Immature natural killer cell (primary cell): Measurements from ENCODE around the gene OTUD7B. TPM values are rescaled to one million over a fixed set of nuclear protein-coding genes. Genes with fewer than 3 reads are reported as not detected.

Experiments used
- DNase-seq, 3 donors: peaks; one replicate each; pipeline ENCODE4 v3.0.0; 2022; ENCODE audit warnings: mixed read lengths in 1 of 3
- H3K27ac Mint-ChIP-seq, 6 donors: one replicate each; pipeline ENCODE4 v1.8.0; 2020; ENCODE audit warnings: mixed read lengths in 6 of 6, mild to moderate bottlenecking in 5 of 6, inconsistent platforms in 4 of 6, moderate library complexity in 3 of 6
- H3K27me3 Mint-ChIP-seq, 3 donors: one replicate each; pipeline ENCODE4 v1.8.0; 2020 to 2021; ENCODE audit warnings: low read depth in 3 of 3, mild to moderate bottlenecking in 3 of 3, mixed read lengths in 3 of 3, moderate library complexity in 3 of 3, inconsistent platforms in 1 of 3
- H3K36me3 Mint-ChIP-seq, 3 donors: one replicate each; pipeline ENCODE4 v1.8.0; 2020; ENCODE audit warnings: mixed read lengths in 3 of 3, inconsistent platforms in 2 of 3, mild to moderate bottlenecking in 2 of 3
- H3K4me1 Mint-ChIP-seq, 2 donors: one replicate each; pipeline ENCODE4 v1.8.0; 2020; ENCODE audit warnings: inconsistent platforms in 2 of 2, mild to moderate bottlenecking in 2 of 2, mixed read lengths in 2 of 2, moderate library complexity in 1 of 2
- H3K4me3 Mint-ChIP-seq, 5 donors: one replicate each; pipeline ENCODE4 v1.8.0; 2020; ENCODE audit warnings: mild to moderate bottlenecking in 5 of 5, mixed read lengths in 5 of 5, inconsistent platforms in 3 of 5, moderate library complexity in 3 of 5
- H3K9me3 Mint-ChIP-seq, 6 donors: one replicate each; pipeline ENCODE4 v1.8.0; 2020; ENCODE audit warnings: mild to moderate bottlenecking in 6 of 6, mixed read lengths in 6 of 6, inconsistent platforms in 4 of 6, moderate library complexity in 3 of 6
- polyA plus RNA-seq, 3 donors: library from polyadenylated mRNA; unstranded; fragments of 300-500 nt; fragmentation: Illumina TruSeq; gene quantifications; one replicate each; pipeline ENCODE4 v1.2.3, GENCODE V29; 2021

Gene OTUD7B
- polyA plus RNA-seq, 3 donors from 2014 or later: 0.24 to 4.3 (median 0.54) TPM

DNA sequence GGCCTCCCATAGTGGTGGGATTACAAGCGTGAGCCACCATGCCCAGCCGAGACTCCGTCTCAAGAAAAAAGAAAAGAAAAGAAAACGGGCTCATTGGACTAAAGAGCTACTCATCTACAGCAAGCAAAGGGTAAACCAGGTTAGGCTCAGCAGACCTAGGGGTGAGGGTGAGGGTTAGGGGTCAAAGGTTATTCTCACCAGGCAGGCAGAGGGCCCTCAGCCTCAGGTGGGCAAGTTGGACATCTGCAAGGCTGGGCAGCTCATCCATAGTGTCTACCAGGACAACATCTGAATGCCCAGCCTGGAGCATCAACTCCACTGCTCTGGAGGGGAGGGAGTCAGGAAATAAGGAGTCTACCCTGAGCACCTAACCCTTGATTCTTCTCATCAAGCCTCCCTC lies 77.3 kb downstream of the OTUD7B start:
- H3K4me3 Mint-ChIP-seq: no peak overlapping the region
- H3K4me1 Mint-ChIP-seq: peaks cover 13 to 15% of the 10 kb centered on the region in 2 donors
- H3K9me3 Mint-ChIP-seq: peaks cover 0 to 2% (median 0%) of the 10 kb centered on the region in 6 donors
- no peaks in the 10 kb centered on the region for H3K36me3 Mint-ChIP-seq
- DNase-seq: no peak
- H3K27ac Mint-ChIP-seq: no peak overlapping the region
- H3K27me3 Mint-ChIP-seq: peaks cover 3 to 4% (median 3%) of the 10 kb centered on the region in 3 donors

- peaks cover 0 to 2% (median 0%) of the 10 kb centered on the region in 6 donors for H3K9me3 Mint-ChIP-seq
- H3K27ac Mint-ChIP-seq: peak overlapping the region in 2 of 6 donors; percentile 1 to 13
- DNase-seq: no peak
- no peaks in the 10 kb centered on the region for H3K36me3 Mint-ChIP-seq
- H3K4me1 Mint-ChIP-seq: peaks cover 19 to 20% of the 10 kb centered on the region in 2 donors
- H3K27me3 Mint-ChIP-seq: peaks cover 3 to 11% (median 7%) of the 10 kb centered on the region in 3 donors
- H3K4me3 Mint-ChIP-seq: no peak overlapping the region
Measured at GRCh38 chr1:149932474-149932873, 78.1 kb downstream of the OTUD7B start.

- Mint-ChIP-seq H3K36me3 (peaks cover 0 to under 1% (median under 1%) of the 10 kb centered on the region in 3 donors), H3K4me1 (peaks cover 27 to 32% of the 10 kb centered on the region in 2 donors), H3K27me3 (peaks cover 3 to 20% (median 9%) of the 10 kb centered on the region in 3 donors), H3K9me3 (peaks cover 0 to 2% (median 0%) of the 10 kb centered on the region in 6 donors), H3K4me3 (peak overlapping the region in 1 of 5 donors; percentile 24), H3K27ac (peak overlapping the region in 3 of 6 donors; percentile 13 to 76 (median 74))
- no peak for DNase-seq
Measured at GRCh38 chr1:149931212-149931790, 79.2 kb downstream of the OTUD7B start.

DNA sequence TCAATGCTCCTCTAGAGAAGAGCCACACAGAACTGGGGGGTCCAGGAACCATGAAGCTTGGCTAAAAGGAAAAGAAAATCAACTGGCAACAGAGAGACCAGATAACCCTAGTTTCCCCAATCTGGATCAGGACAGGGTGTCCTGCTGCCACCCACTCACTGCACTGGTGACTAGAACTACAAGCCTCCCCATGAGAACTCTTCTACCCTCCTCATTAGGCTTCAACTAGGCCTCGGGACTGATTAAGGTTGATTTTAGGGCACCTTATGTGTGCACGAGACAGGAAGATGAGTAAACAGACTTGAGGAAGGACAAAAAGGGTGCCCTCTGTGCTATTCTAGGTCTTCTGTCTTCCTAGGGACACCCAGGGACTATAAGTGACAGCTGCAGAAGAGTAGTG lies 80.7 kb downstream of the OTUD7B start:
- H3K4me1 Mint-ChIP-seq: peaks cover 37 to 46% of the 10 kb centered on the region in 2 donors
- H3K4me3 Mint-ChIP-seq: no peak overlapping the region

DNA sequence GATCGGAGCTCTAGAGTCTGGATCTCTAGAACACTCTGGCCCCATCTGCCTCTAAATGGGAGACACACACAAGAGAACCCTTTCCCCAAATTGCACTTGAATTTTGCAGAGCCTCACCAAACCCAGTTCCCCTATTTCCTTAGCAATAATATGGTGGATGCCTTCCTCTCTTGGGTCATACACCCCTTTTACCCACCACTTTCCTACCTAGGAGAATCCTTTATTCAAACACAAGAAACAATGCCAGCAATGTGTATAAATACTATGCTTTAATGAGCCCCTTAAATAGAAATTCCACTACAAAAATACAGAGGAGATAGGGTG lies 82.2 kb downstream of the OTUD7B start:
- Mint-ChIP-seq H3K36me3 (peaks cover 20 to 29% (median 23%) of the 10 kb centered on the region in 3 donors), H3K4me1 (peaks cover 43 to 59% of the 10 kb centered on the region in 2 donors), H3K27ac (peak overlapping the region; percentile 94 to 100 (median 98)), H3K9me3 (peaks cover 0 to 2% (median 0%) of the 10 kb centered on the region in 6 donors), H3K27me3 (peaks cover 3 to 20% (median 8%) of the 10 kb centered on the region in 3 donors), H3K4me3 (peak overlapping the region; percentile 93 to 97 (median 96))
- no peak for DNase-seq

More for the DNA sequence above, 80.7 kb downstream of the OTUD7B start:
- peaks cover 0 to 2% (median 0%) of the 10 kb centered on the region in 6 donors for H3K9me3 Mint-ChIP-seq
- peaks cover 3 to 20% (median 10%) of the 10 kb centered on the region in 3 donors for H3K27me3 Mint-ChIP-seq
- peak overlapping the region in 4 of 6 donors; percentile 13 to 100 (median 60) for H3K27ac Mint-ChIP-seq
- no peak for DNase-seq
- peaks cover 7 to 15% (median 11%) of the 10 kb centered on the region in 3 donors for H3K36me3 Mint-ChIP-seq

GRCh38 chr1:149927563-149928400 lies 82.7 kb downstream of the OTUD7B start, which contains the start of gene SF3B4:
Gene SF3B4 (minus strand): TSS chr1:149927803. CDS start chr1:149927759, 44 bp downstream.
- Mint-ChIP-seq H3K27ac (peak within 1 kb of the TSS; percentile 94 to 100 (median 98)), H3K4me3 (peak within 1 kb of the TSS; percentile 93 to 97 (median 96)), H3K9me3 (peaks cover 0 to 2% (median 0%) of the 10 kb centered on the region in 6 donors), H3K4me1 (peaks cover 43 to 59% of the 10 kb centered on the region in 2 donors), H3K36me3 (peaks cover 24 to 34% (median 29%) of the 10 kb centered on the region in 3 donors), H3K27me3 (peaks cover 3 to 20% (median 8%) of the 10 kb centered on the region in 3 donors)
- peak; percentile 93 to 94 (median 94) for DNase-seq

DNA sequence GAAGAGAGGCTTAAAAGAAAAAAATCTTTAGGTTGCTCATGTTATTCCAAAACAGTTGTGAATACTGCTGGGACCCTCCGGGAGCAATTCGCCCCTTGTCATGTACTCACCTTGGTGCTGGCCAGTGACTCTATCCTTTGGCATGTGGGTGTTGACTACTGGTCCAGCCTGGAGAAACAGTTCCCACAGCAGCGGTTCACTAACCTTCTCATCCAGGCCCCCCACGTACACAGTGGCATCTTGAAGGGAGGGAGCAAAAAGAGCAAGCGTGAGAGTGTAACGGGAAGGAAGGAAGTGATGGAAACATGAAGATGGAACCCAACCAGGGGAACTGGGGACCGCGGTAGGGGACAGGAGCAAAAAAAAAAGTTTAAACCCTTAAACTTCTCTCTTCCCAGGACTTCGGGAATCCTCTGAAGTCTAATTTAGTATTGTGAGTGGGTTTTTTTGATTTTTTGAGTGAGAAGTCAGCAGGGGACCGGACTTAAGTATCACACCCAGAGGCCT lies 83.4 kb downstream of the OTUD7B start:
- Mint-ChIP-seq H3K4me3 (peak overlapping the region; percentile 93 to 97 (median 96)), H3K27ac (peak overlapping the region; percentile 94 to 100 (median 98)), H3K4me1 (peaks cover 43 to 59% of the 10 kb centered on the region in 2 donors), H3K36me3 (peaks cover 24 to 38% (median 29%) of the 10 kb centered on the region in 3 donors), H3K9me3 (peaks cover 0 to 2% (median 0%) of the 10 kb centered on the region in 6 donors), H3K27me3 (peaks cover 0 to 20% (median 7%) of the 10 kb centered on the region in 3 donors)
- DNase-seq: no peak

GRCh38 chr1:149926296-149926695 lies 84.2 kb downstream of the OTUD7B start:
- DNase-seq: no peak
- Mint-ChIP-seq H3K4me3 (peak overlapping the region; percentile 56 to 97 (median 67)), H3K27ac (peak overlapping the region; percentile 24 to 95 (median 40)), H3K27me3 (peaks cover 0 to 20% (median 5%) of the 10 kb centered on the region in 3 donors), H3K4me1 (peaks cover 43 to 59% of the 10 kb centered on the region in 2 donors), H3K36me3 (peaks cover 28 to 42% (median 36%) of the 10 kb centered on the region in 3 donors), H3K9me3 (no peaks in the 10 kb centered on the region)

- peaks cover 43 to 59% of the 10 kb centered on the region in 2 donors for H3K4me1 Mint-ChIP-seq
- DNase-seq: no peak
- H3K9me3 Mint-ChIP-seq: no peaks in the 10 kb centered on the region
- peaks cover 0 to 20% (median 5%) of the 10 kb centered on the region in 3 donors for H3K27me3 Mint-ChIP-seq
- peak overlapping the region; percentile 56 to 97 (median 78) for H3K4me3 Mint-ChIP-seq
- peaks cover 28 to 42% (median 37%) of the 10 kb centered on the region in 3 donors for H3K36me3 Mint-ChIP-seq
- H3K27ac Mint-ChIP-seq: peak overlapping the region in 5 of 6 donors; percentile 39 to 80 (median 45)
Measured at GRCh38 chr1:149925751-149926150, 84.8 kb downstream of the OTUD7B start.

DNA sequence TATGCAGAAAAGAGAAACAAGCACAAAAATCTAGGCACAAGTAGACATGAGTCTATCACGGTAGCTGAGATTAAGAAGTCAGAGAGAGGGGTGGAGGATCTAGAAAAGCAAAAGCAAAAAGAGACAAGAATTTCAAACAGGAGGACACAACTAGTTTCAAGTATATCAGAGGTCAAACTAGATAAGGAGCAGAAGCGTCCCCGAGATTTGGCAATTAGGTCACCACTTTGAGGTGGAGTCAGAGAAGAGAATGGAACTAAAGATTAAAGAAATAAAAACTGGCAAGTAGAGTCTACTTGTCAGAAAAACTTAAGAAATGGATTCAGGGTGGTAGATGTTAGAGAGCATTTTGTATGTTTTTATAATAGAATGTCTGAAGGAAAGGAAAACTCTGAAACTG lies 85.2 kb downstream of the OTUD7B start:
- H3K4me1 Mint-ChIP-seq: peaks cover 43 to 59% of the 10 kb centered on the region in 2 donors
- H3K36me3 Mint-ChIP-seq: peaks cover 28 to 42% (median 39%) of the 10 kb centered on the region in 3 donors
- H3K9me3 Mint-ChIP-seq: no peaks in the 10 kb centered on the region
- H3K4me3 Mint-ChIP-seq: peak overlapping the region; percentile 42 to 96 (median 56)
- peak overlapping the region in 4 of 6 donors; percentile 34 to 57 (median 45) for H3K27ac Mint-ChIP-seq
- DNase-seq: no peak
- H3K27me3 Mint-ChIP-seq: peaks cover 0 to 19% (median 5%) of the 10 kb centered on the region in 3 donors

DNA sequence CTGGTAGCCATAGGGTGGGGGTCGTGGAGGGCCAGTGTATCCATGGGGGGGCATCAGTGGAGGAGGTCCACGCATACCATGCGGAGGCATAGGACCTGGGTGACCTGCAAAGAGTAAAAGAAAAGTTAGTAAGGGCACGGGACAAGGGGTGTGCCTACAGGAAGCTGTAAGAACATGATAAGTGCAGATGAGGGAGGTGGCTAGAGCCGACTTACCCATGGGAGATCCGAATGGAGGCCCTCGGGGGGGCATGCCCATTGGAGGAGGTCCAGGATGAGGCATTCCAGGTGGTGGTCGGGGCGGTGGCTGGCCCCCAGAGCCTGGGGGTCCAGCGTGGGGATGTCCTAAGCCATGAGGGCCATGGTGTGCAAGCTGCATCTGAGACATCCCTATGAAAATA lies 86.9 kb downstream of the OTUD7B start:
- Mint-ChIP-seq H3K4me1 (peaks cover 36 to 50% of the 10 kb centered on the region in 2 donors), H3K36me3 (peaks cover 28 to 42% (median 39%) of the 10 kb centered on the region in 3 donors), H3K4me3 (no peak overlapping the region), H3K9me3 (no peaks in the 10 kb centered on the region), H3K27me3 (peaks cover 3 to 17% (median 6%) of the 10 kb centered on the region in 3 donors), H3K27ac (peak overlapping the region in 3 of 6 donors; percentile 1 to 57 (median 26))
- no peak for DNase-seq

DNA sequence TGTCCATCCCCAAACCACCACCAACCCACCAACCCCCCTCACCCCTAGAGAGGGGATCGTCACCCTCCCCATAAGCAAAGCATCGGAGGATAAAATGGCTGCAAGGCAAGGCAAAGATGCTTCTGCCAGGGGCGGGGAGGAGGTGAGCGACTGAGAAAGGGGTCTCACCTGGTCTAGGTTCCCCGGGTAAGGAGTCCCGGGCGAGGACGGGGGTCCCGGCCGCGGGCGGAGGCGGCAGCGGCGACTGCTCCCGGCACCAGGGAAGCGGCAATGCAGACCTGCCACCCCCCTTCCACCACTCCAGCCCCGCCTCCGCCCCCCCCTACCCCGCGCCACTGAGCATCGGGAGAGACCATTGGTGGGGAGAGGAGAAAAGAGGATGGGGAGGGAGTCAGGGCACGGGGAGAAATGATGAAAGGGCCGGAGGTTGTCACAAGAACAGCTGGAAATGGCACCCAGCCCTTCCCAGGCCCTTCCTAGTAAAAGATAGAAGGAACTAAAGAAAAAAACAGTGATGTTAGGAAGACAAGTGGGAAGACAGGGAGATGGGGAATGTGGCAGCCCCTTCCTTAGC lies 92.9 kb downstream of the OTUD7B start, which contains the start of gene SV2A:
SV2A (minus strand) TSS at position 274 of the 574 bp plus-strand sequence. CDS start 4,004 bp downstream, outside the sequence.
- Mint-ChIP-seq H3K27ac (no peak within 1 kb of the TSS), H3K4me3 (peak within 1 kb of the TSS; percentile 47 to 78 (median 76))

GRCh38 chr1:149916898-149917252 lies 93.7 kb downstream of the OTUD7B start:
- no peak overlapping the region for H3K27ac Mint-ChIP-seq
- H3K4me3 Mint-ChIP-seq: peak overlapping the region in 4 of 5 donors; percentile 47 to 76 (median 59)
- H3K4me1 Mint-ChIP-seq: peaks cover 12 to 14% of the 10 kb centered on the region in 2 donors

More for the DNA sequence above, 92.9 kb downstream of the OTUD7B start, which contains the start of gene SV2A:
- peaks cover 12 to 14% of the 10 kb centered on the region in 2 donors for H3K4me1 Mint-ChIP-seq
- H3K36me3 Mint-ChIP-seq: peaks cover 4 to 10% (median 8%) of the 10 kb centered on the region in 3 donors
- peaks cover 7 to 22% (median 12%) of the 10 kb centered on the region in 3 donors for H3K27me3 Mint-ChIP-seq
- no peaks in the 10 kb centered on the region for H3K9me3 Mint-ChIP-seq
- no peak for DNase-seq

More at GRCh38 chr1:149916898-149917252, 93.7 kb downstream of the OTUD7B start:
- DNase-seq: no peak
- Mint-ChIP-seq H3K36me3 (peaks cover 4 to 8% (median 4%) of the 10 kb centered on the region in 3 donors), H3K9me3 (no peaks in the 10 kb centered on the region), H3K27me3 (peaks cover 7 to 24% (median 12%) of the 10 kb centered on the region in 3 donors)
